Breast epithelium (tissue), 3 donors: Measurements from ENCODE around the gene SHMT2.

ENCODE experiments used
- CTCF ChIP-seq, 3 donors: fragments of 450-650 bp; IDR thresholded peaks; one replicate each; pipeline ENCODE4 v1.5.1; 2016 to 2017; ENCODE audit warnings: antibody characterized with exemption in 3 of 3, mild to moderate bottlenecking in 3 of 3, moderate library complexity in 3 of 3
- POLR2A ChIP-seq: fragments of 450-650 bp; IDR thresholded peaks from one replicate; pipeline ENCODE4 v1.6.1; 2016; ENCODE audit warnings: antibody characterized with exemption, mild to moderate bottlenecking, moderate library complexity
- POLR2AphosphoS5 ChIP-seq, 3 donors: sonication (generic); formaldehyde crosslinking; IDR thresholded peaks; one replicate each; pipeline ENCODE4 v1.6.1; 2017; ENCODE audit warnings: antibody characterized with exemption in 3 of 3

- TF ChIP-seq CTCF (IDR thresholded peaks at IDR 0.05) (no peak), POLR2A (no peak), POLR2AphosphoS5 (IDR thresholded peaks at IDR 0.05) (no peak)
Measured at GRCh38 chr12:57218030-57218853, 11.3 kb upstream of the SHMT2 start.
